ENCODE results near the gene EIF4G1.
A peak's percentile ranks its signal among the peaks of the same experiment; 100 is the strongest.

DNA sequence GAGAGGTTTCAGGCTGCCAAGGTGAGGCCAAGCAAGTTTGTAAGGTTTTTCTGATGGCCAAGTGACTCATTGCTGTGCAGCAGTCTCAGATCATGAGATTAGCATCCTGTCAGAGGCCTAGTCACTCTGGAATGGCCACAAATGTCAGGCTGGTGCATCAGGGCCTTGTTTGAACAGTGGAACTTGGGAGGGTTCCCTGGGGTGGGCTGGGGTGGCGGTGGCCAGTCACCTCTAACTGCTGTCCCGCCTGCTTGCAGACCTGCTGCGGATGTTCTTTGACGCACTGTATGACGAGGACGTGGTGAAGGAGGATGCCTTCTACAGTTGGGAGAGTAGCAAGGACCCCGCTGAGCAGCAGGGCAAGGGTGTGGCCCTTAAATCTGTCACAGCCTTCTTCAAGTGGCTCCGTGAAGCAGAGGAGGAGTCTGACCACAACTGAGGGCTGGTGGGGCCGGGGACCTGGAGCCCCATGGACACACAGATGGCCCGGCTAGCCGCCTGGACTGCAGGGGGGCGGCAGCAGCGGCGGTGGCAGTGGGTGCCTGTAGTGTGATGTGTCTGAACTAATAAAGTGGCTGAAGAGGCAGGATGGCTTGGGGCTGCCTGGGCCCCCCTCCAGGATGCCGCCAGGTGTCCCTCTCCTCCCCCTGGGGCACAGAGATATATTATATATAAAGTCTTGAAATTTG, 20.2 kb downstream of the EIF4G1 start:
- TF ChIP-seq, protein P1, sequence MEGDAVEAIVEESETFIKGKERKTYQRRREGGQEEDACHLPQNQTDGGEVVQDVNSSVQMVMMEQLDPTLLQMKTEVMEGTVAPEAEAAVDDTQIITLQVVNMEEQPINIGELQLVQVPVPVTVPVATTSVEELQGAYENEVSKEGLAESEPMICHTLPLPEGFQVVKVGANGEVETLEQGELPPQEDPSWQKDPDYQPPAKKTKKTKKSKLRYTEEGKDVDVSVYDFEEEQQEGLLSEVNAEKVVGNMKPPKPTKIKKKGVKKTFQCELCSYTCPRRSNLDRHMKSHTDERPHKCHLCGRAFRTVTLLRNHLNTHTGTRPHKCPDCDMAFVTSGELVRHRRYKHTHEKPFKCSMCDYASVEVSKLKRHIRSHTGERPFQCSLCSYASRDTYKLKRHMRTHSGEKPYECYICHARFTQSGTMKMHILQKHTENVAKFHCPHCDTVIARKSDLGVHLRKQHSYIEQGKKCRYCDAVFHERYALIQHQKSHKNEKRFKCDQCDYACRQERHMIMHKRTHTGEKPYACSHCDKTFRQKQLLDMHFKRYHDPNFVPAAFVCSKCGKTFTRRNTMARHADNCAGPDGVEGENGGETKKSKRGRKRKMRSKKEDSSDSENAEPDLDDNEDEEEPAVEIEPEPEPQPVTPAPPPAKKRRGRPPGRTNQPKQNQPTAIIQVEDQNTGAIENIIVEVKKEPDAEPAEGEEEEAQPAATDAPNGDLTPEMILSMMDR (IDR thresholded peaks at IDR 0.05), result no peak
- peak in 1 of 2 donors; percentile 20 for TF ChIP-seq POLR2A (IDR thresholded peaks at IDR 0.05)
